ENCODE data around the gene SPATA20. TPM values are rescaled to one million over a fixed set of nuclear protein-coding genes. Genes with fewer than 3 reads are reported as not detected.

SPATA20 gene
- total RNA-seq, 1 donor from 2014 or later = 84.1 TPM

GRCh38 chr17:50564916-50565315 is 17.9 kb downstream of the SPATA20 start:
- Mint-ChIP-seq H3K4me3 (ENCODE audit: low read depth) (no peak overlapping the region), H3K27me3 (peaks cover 63% of the 10 kb centered on the region), H3K4me1 (ENCODE audit: low read depth) (peaks cover 17% of the 10 kb centered on the region), H3K27ac (no peak overlapping the region), H3K36me3 (ENCODE audit: insufficient read depth) (no peaks in the 10 kb centered on the region), H3K9me3 (ENCODE audit: low read depth) (no peaks in the 10 kb centered on the region)
- DNase-seq (ENCODE audit: low spot score, unreplicated experiment) = no peak
- TF ChIP-seq CTCF (IDR thresholded peaks at IDR 0.05; ENCODE audit: unreplicated experiment) = no peak

GRCh38 chr17:50565402-50566350 is 18.7 kb downstream of the SPATA20 start:
- Mint-ChIP-seq H3K4me3 (ENCODE audit: low read depth) (no peak overlapping the region), H3K27ac (no peak overlapping the region), H3K9me3 (ENCODE audit: low read depth) (no peaks in the 10 kb centered on the region), H3K4me1 (ENCODE audit: low read depth) (peaks cover 23% of the 10 kb centered on the region), H3K36me3 (ENCODE audit: insufficient read depth) (no peaks in the 10 kb centered on the region), H3K27me3 (peaks cover 59% of the 10 kb centered on the region)
- TF ChIP-seq CTCF (IDR thresholded peaks at IDR 0.05; ENCODE audit: unreplicated experiment) = no peak
- DNase-seq (ENCODE audit: low spot score, unreplicated experiment) = no peak

GRCh38 chr17:50566886-50567285 is 19.9 kb downstream of the SPATA20 start:
- H3K27me3 Mint-ChIP-seq = peaks cover 65% of the 10 kb centered on the region

GRCh38 chr17:50568659-50569058 is 21.7 kb downstream of the SPATA20 start:
- H3K4me3 Mint-ChIP-seq (ENCODE audit: low read depth) = no peak overlapping the region
- TF ChIP-seq CTCF (IDR thresholded peaks at IDR 0.05; ENCODE audit: unreplicated experiment) = no peak
- H3K36me3 Mint-ChIP-seq (ENCODE audit: insufficient read depth) = no peaks in the 10 kb centered on the region
- H3K4me1 Mint-ChIP-seq (ENCODE audit: low read depth) = peaks cover 21% of the 10 kb centered on the region
- no peak for DNase-seq (ENCODE audit: low spot score, unreplicated experiment)
- H3K9me3 Mint-ChIP-seq (ENCODE audit: low read depth) = no peaks in the 10 kb centered on the region
- H3K27me3 Mint-ChIP-seq = peaks cover 52% of the 10 kb centered on the region
- no peak overlapping the region for H3K27ac Mint-ChIP-seq

More at GRCh38 chr17:50566886-50567285, 19.9 kb downstream of the SPATA20 start:
- H3K4me1 Mint-ChIP-seq (ENCODE audit: low read depth) = peaks cover 25% of the 10 kb centered on the region
- H3K27ac Mint-ChIP-seq = no peak overlapping the region
- no peak for TF ChIP-seq CTCF (IDR thresholded peaks at IDR 0.05; ENCODE audit: unreplicated experiment)
- no peaks in the 10 kb centered on the region for H3K9me3 Mint-ChIP-seq (ENCODE audit: low read depth)
- no peak overlapping the region for H3K4me3 Mint-ChIP-seq (ENCODE audit: low read depth)
- H3K36me3 Mint-ChIP-seq (ENCODE audit: insufficient read depth) = no peaks in the 10 kb centered on the region
- no peak for DNase-seq (ENCODE audit: low spot score, unreplicated experiment)

- peaks cover 21% of the 10 kb centered on the region for H3K4me1 Mint-ChIP-seq (ENCODE audit: low read depth)
- no peak for DNase-seq (ENCODE audit: low spot score, unreplicated experiment)
- no peak overlapping the region for H3K27ac Mint-ChIP-seq
- H3K4me3 Mint-ChIP-seq (ENCODE audit: low read depth) = no peak overlapping the region
- H3K27me3 Mint-ChIP-seq = peaks cover 42% of the 10 kb centered on the region
- H3K36me3 Mint-ChIP-seq (ENCODE audit: insufficient read depth) = no peaks in the 10 kb centered on the region
- no peaks in the 10 kb centered on the region for H3K9me3 Mint-ChIP-seq (ENCODE audit: low read depth)
- no peak for TF ChIP-seq CTCF (IDR thresholded peaks at IDR 0.05; ENCODE audit: unreplicated experiment)
Measured at GRCh38 chr17:50569592-50569991, 22.6 kb downstream of the SPATA20 start.
